ENCODE results near the gene LARGE1.

LARGE1 gene

GRCh38 chr22:33853200-33854097, 66.8 kb downstream of the LARGE1 start:
- no peak for DNase-seq

- DNase-seq = no peak
Observed at GRCh38 chr22:33851821-33852384, 68.4 kb downstream of the LARGE1 start.

DNA sequence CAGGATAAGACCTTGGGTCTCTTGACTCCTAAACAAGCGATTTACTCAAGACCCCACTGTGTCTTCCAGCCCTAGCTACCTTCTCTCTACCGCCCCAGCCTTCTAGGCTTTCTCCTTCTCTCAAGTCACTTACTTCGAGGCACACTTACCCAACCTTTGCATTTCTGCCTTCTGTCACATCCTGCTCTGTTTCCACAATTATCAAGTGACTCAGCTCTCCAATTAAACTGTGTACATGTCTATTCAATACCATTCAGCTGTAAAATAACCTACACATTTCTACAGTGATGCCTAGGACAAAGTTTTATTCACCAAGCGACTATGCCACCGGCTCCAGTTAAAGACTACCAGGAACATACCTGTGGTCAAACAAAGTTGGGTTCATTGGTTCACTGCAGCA, 69.0 kb downstream of the LARGE1 start:
- no peak for DNase-seq

DNA sequence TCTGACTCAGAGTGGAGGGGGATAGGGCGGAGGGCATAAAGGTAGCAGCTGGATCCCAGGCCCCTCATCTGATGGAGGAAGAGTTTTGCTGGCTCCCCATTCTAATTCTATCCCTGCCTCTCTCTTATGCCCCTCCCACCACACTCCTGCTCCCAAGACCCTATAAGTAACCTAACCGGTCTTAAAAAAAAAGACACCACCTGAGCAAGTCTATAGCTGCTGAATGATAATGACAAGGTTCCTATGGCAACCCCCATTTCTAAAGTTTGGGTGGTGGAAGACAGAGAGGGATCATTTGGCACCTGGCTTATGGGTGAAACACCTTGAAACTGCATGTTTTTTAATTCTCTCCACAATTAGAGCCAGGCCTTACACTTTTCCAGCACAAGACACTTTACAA, 69.6 kb downstream of the LARGE1 start:
- DNase-seq = no peak

DNA sequence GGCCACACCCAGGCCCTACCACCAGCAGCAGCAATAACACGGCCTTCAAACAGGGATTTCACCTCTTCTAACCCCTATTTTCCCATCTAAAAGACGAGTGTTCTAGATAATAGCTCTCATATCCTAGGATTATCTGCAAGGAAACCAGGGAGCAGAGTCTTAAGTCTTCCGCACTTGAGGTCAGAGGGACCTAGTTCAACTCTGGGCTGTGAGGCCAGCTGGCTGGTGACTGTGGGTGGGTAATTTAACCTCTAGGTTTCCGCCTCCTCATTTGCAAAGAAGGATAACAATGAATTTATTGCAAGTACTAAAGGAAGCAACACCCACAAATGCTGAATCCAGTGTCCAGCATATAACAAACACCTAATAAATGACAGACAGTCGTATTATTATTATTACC, 70.1 kb downstream of the LARGE1 start:
- no peak for DNase-seq

DNA sequence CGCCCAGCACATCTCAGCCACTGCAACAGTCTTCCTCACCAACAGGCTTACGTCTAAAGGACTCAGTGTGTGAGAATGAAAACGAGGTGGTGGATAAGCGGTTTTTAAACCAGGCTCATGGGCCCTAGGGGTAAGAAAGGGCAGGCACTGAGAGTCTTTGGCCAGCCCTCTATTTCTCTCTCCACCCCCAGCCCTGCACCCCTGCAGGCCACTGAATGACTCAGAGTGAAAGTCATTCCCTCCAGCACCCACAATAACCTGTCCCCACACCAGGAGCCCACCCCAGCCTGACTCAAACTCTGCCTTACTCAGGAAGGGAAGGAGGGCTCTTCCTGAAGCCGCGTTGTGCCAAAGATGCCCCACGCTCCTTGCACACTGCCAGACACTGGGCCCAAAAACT, 72.0 kb downstream of the LARGE1 start:
- DNase-seq = no peak

DNA sequence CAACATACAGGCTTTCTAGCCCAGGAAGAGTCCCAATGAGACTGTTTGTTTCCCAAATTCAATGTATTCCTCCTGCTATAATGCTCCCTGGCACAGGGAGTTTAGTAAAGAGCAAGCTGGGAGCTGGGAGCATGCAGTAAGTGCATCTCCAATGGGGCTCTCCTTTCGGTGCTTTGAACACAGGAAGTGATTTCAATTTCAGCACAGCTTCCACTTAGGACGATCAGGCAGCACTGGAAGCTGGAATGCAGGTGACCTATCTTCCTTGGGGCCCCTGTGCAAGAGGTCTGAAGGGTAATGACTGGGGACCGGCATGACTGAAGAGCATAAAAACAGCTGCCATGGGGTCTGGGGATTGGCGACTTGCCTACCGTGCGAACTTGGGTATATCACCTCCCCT, 76.0 kb downstream of the LARGE1 start:
- DNase-seq = no peak

DNA sequence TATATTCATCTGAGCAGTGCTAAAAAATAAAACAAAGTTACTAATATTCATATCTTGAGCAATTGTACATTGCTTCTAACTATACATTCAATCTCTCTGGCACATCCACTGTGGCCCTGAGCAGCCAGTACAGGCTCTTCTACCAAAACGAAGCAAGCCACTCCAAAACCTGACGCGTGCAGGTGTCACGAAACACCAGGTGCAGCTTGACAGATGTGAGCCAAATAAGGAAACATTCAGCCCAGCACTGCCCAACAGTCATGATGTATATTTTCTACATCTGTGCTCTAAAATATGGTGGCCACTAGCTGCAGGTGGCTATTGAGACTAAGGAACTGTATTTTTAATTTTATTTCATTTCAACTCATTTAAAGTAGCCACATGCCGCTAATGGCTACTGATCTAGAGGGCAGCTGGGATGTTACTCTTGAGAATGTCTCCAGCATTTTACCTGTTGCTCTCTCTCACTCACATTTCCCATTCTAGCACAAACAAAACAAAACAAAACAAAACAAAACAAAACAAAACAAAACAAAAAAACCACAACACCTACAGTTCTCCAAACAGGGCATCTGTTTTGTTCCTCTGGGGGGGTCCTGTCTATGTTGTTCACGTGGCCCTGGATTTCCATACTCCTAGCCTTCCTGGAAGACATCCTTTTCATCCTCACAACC, 77.7 kb downstream of the LARGE1 start:
- DNase-seq = no peak

GRCh38 chr22:33842006-33842354, 78.3 kb downstream of the LARGE1 start:
- DNase-seq = no peak

DNA sequence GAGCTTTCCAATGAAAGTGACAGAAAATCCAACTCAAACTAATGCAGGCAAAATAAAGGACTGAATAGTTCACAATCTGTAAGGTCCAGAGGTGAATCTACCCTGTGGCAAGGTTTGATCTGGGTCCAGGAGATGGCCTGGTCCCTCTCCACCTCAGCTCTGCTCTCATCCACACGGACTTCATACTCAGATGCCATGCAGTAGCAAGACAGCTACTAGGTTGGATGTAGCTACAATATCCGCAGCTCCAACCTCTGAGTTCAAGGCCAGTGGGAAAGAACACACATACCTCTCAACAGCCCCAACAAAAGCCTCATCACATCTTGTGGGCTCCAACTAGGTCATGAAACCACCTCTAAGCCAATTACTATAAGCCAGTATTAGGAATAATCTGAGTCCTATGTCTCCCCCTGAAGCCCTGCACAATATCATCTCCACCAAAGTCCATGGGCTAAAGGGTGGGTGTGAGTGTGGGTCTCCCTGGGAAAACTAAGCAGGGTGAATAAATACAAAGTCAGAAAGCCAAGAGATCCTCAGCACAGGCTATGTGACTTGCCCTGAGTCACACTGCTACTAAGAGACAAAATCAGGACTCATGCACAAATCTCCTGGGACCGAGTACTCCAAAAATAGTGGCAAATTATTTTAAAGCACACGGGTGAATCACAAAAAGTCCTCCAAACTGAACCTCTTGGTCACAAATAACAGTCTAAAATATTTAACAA, 78.8 kb downstream of the LARGE1 start:
- no peak for DNase-seq

- DNase-seq = no peak
Observed at GRCh38 chr22:33838644-33839043, 81.6 kb downstream of the LARGE1 start.

DNA sequence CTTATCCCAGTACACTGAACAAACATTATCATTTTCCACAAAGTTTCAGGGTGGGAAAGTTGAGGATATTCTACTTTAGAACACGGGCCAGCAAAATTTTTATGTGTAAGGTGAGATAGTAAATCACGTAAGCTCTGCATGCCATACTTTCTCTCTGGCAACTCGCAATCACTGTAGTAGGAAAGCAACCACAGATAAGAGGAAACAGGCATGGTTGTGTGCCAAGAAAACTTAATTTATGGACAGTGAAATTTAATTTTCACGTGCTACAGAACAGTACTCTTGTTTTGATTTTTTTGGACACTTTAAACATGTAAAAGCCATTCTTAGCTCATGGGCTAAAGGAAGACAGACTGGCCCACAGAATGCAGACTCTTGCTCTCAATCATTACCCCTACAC, 82.5 kb downstream of the LARGE1 start:
- DNase-seq = no peak

DNA sequence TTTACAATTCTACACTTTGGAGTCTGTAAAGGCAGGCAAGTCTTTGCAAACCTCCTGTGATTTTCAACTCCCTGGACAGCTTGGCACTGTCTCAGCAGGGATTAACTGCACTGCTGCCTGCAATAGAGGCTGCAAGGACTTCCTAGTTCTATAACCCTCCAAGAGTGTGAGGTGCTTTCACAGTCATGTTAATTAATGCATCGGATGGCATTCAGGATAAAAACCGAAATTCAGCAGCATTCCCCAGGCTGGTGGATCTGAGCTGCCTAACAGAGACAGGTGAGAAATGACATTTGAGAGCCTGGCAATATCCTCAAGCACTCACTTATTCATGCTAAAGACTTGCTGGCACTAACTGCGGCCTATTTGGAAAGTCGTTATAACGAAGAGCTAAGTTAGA, 85.0 kb downstream of the LARGE1 start:
- DNase-seq = no peak

GRCh38 chr22:33832558-33833151, 87.6 kb downstream of the LARGE1 start:
- no peak for DNase-seq

- no peak for DNase-seq
Observed at GRCh38 chr22:33831651-33832050, 88.6 kb downstream of the LARGE1 start.

- DNase-seq = no peak
Observed at GRCh38 chr22:33831207-33831606, 89.1 kb downstream of the LARGE1 start.

DNA sequence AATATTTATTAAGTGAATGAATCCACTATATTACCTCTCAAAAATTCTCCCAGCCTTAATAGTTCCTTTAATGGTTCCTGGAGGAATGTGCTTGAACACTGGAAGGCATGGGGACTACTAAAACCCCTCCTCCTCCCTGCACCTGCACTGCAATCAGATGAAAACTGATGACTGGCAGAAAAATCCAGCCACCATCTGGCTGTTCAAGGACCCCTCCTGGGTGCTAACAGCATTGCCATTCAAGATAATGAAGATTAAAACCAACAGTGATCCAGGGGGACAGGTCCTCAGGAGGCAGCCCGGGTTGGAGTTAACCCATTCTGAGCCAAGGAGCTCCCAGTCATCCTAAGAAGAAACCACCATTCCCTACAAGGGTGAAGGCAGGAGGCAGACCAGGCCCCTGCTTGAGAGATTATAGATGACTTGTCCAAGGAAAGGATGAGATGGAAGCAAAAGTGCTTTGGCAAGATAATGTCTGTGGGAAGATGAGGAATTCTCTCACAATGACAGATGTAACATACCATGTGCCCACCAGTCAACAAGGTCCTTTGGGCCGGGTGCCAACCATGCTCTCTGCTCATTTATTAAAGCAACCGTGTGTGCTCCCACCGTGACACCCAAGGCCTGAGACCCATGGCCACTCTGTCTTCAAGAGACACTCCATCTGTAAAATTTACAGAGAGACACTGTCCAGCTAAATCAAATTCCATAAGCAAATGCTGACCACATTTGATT, 90.6 kb downstream of the LARGE1 start:
- DNase-seq = no peak

DNA sequence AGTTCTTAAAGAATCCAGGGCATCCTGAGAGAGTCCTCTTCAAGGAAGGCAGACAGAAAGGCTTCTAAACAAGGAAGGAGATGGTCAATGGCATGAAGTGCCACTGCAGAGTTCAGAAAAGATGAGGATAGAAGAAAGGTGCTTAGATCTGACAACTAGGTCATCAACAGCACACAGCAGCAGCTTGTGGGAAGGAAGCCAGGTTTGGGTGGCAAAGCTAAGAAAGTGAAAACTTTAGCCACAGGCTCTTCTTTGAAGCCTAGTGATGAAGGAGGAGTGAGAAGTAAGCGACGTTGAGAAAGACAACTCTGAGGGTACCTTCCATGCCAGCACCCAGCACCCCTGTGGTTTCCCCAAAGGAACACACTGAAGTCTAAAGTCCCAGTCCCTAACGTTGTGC, 92.0 kb downstream of the LARGE1 start:
- DNase-seq = no peak

DNA sequence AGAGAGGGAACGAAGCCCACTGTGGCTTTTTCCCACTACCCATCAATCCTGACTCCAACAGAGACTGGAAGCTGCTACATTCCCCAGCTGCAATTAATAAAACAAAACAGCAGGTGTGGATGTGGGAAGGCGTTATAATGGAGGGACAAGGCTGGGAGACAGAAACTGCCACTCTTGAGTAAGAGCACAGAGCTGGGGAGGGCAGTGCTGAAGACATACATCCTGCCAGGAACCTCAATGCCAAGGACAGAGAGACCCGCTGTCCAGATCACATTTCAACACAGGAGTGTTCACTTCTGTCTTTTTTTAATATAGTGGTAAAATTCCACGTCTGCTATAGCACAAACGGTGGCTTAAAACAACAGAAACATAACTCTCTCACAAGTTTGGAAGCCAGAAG, 94.5 kb downstream of the LARGE1 start:
- DNase-seq = no peak

GRCh38 chr22:33823552-33823951, 96.7 kb downstream of the LARGE1 start:
- DNase-seq = no peak

- DNase-seq = no peak
Observed at GRCh38 chr22:33821290-33821689, 99.0 kb downstream of the LARGE1 start.

DNA sequence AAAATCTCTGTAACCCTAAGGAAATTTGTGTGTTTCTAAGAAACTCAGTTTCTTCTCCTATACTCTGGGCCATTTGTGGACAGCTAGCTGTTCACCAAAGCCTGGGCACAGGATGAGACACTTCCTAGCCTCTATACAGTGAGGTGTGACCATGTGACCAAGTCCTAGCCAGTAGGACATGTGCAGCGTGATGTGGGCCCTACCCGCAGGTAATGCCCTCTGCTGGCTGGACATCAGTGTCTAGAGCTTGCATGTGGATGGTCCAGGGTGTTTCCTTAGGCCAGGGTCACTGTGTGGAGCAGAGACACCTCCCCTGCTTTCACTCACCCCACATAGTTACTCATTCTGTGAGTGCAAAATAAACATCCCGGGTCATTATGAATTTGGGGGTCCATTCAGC, 100.5 kb downstream of the LARGE1 start:
- DNase-seq = no peak

Measured in NCI-H446 treated with DMSO at 0.1 percent for 48 hours (cell line).